ENCODE measurements around the gene B3GALT4. TPM values are rescaled to one million over a fixed set of nuclear protein-coding genes. Genes with fewer than 3 reads are reported as not detected.

Gene B3GALT4
- total and polyA plus RNA-seq, 2 of the 13 experiments (the other 11 are each of a cell fraction or from before 2014, with no cell fraction given): 0.04 to 0.27 TPM

DNA sequence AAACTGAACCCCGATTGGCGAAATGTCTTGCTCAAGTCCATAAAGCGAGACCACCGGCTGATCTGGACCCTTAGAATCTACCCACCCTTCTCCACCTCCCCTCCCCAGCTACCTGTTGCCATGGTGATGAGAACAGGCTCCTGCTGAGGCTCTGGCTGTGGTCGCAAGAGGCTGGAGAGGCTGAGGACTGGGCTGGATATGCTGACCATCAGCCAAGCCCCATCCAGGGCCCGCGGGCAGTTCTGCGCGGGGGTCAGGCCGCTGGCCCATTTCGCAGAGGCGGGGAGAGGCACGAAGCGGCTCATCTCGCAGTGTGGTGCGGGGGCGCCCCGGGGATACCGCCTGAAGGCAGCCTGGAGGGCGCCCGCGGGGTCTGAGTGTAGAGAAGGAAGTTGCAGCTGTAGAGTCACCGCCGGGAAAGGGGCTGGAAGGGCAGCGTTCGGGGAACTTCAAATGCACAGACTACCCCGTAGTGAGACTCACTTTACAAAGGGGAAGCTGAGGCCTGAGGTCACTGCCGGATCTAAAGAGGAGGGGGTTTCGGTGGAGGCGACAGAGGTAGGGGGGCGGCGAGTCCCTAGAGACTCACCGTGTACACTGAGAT lies 36.3 kb downstream of the B3GALT4 start (continued):
- TF ChIP-seq ZNF501 (CRISPR knock-in tag; IDR thresholded peaks at IDR 0.05) (peak; percentile 35), ZNF547 (CRISPR knock-in tag; IDR thresholded peaks at IDR 0.05) (0 out of 2 replicates have a peak, but pooled peaks have one; percentile 71)

DNA sequence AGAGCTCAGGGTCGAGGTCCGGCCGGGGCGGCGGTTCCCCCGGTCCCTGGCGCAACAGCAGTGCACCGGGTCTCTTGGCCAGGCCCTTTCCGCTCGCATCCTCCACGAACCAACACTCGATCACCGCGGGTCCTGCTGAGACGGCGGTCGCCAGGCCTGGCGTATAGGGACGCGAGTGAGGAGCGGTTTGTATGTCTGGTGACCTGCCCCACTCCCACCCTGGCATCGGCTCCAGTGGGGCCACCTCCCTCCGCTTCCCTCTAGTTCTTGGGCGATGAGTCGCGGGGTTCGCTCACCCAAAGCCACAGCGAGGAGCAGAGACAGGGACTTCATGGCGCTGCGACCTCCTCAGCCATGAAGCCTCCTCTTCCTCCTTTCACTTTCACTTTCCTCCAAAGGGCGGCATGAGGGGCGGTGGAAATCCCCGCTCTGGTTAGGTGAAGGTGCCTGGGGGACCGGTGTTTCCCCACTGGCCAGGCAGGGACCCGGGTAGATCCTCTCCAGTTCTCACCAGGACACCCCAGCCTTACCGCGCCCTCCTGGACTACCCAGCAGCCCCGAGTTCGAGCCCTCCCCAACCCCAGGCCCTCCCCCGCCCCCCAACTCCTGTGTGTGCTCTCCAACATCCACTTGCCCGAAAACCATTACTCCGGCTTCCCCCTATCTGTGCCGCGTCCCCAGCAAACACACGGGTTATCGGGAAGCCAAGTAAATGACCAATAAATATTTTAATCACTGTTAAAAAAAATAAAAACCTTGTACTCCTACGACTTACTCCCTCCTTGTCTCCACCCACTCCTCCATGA lies 37.0 kb downstream of the B3GALT4 start, which contains the start of gene TAPBP:
Gene TAPBP, minus strand, starts transcription at position 370 of the 806 bp plus-strand sequence. Its CDS starts 37 bp downstream, at position 333.
- Histone ChIP-seq H3K4me2 (ENCODE audit: low read depth, low read length) (peak within 1 kb of the TSS; percentile 94), H3K27ac (ENCODE audit: extremely low read length, insufficient read depth, low read length) (peak within 1 kb of the TSS; percentile 83), H3K27me3 (ENCODE audit: control insufficient read depth in 1 of 2, insufficient read depth in 2 of 2, low read length in 2 of 2) (no peaks in the 10 kb centered on the region; a peak in 1 of 5 replicates), H3K9ac (ENCODE audit: insufficient read depth, low read depth, low read length) (peak within 1 kb of the TSS; percentile 92), H3K9me3 (ENCODE audit: low read length) (no peaks in the 10 kb centered on the region), H3K4me3 (replicated peaks in 1 of 3; ENCODE audit: insufficient read depth in 1 of 3, low read depth in 2 of 3, low read length in 3 of 3) (peak within 1 kb of the TSS; percentile 92 to 98 (median 98)), H3K36me3 (replicated peaks in 1 of 2; ENCODE audit: control insufficient read depth in 1 of 2, insufficient read depth in 2 of 2, low read length in 2 of 2) (peaks cover under 1 to 7% of the 10 kb centered on the region in 2 experiments), H3K79me2 (ENCODE audit: insufficient read depth, low read length) (peaks cover 20% of the 10 kb centered on the region), H4K20me1 (ENCODE audit: insufficient read depth, low read length) (peaks cover 3% of the 10 kb centered on the region; the same call in 1 of the 2 replicates), H2AFZ (ENCODE audit: low read length) (peak within 1 kb of the TSS; percentile 38), H3K4me1 (ENCODE audit: insufficient read depth, low read length) (peaks cover 32% of the 10 kb centered on the region)
- in situ Hi-C loops (cut with HindIII; ENCODE audit: extremely low pct_ligation_motif_present, low pct_unique_long_range_greater_than_20kb): no loop called here
- ChIA-PET CTCF (ENCODE audit: low intra/inter-chr PET ratio, low total read pairs) (no interaction called here), POLR2A (interaction anchor here (0.8 to 2.7 kb wide), 9 partner anchors 12 to 342 kb away, joined by 3 to 40 read pairs (median 10); partner anchors contain the start of genes CUTA, PFDN6, PHF1 and RGL2)
- ATAC-seq (peak; percentile 33), DNase-seq (ENCODE audit: low spot score) (peak; percentile 55), FAIRE-seq (no peak)
- BruUV-seq (replicated peaks): TSS peak; percentile 49
- WGBS (ENCODE audit: low lambda C conversion rate): under 1% methylated on average over 45 of the region's 47 CpGs
- intact Hi-C loops (cut with micrococcal nuclease; ENCODE audit: unreplicated experiment): loop anchor here (5.0 kb wide), 1 partner anchor 42 kb away; the partner anchor contains the start of genes RPS18 and VPS52
- TF ChIP-seq MEIS2 (CRISPR knock-in tag; IDR thresholded peaks at IDR 0.05): peak; percentile 54; the same call in 1 of the 2 replicates
- TF ChIP-seq GATAD1 (CRISPR knock-in tag; IDR thresholded peaks at IDR 0.05): peak; percentile 37; the same call in 1 of the 2 replicates
- TF ChIP-seq PRDM4 (CRISPR knock-in tag; IDR thresholded peaks at IDR 0.05; ENCODE audit: borderline replicate concordance): no peak
- no peak; the same call in 1 of the 2 replicates for TF ChIP-seq ZNF460 (CRISPR knock-in tag; IDR thresholded peaks at IDR 0.05; ENCODE audit: borderline replicate concordance)
- TF ChIP-seq POGZ (CRISPR knock-in tag; IDR thresholded peaks at IDR 0.05): no peak
- no peak for TF ChIP-seq NFIB (CRISPR knock-in tag; IDR thresholded peaks at IDR 0.05; ENCODE audit: borderline replicate concordance)
- TF ChIP-seq, protein P1, sequence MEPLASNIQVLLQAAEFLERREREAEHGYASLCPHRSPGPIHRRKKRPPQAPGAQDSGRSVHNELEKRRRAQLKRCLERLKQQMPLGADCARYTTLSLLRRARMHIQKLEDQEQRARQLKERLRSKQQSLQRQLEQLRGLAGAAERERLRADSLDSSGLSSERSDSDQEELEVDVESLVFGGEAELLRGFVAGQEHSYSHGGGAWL (CRISPR knock-in tag; IDR thresholded peaks at IDR 0.05): no peak; the same call in 1 of the 2 replicates
- peak; percentile 40 for TF ChIP-seq IKZF4 (CRISPR knock-in tag; IDR thresholded peaks at IDR 0.05; ENCODE audit: borderline replicate concordance, low read depth, not compliant biosample characterization)
- no peak for TF ChIP-seq ZSCAN30 (CRISPR knock-in tag; IDR thresholded peaks at IDR 0.05)
- no peak for TF ChIP-seq ZNF281 (CRISPR knock-in tag; IDR thresholded peaks at IDR 0.05; ENCODE audit: borderline replicate concordance)
- no peak for TF ChIP-seq SSRP1 (CRISPR knock-in tag; IDR thresholded peaks at IDR 0.05)
- TF ChIP-seq ZNF256 (CRISPR knock-in tag; conservative IDR thresholded peaks at IDR 0.05): peak; percentile 78; the same call in 1 of the 2 replicates
- TF ChIP-seq SALL1 (CRISPR knock-in tag; IDR thresholded peaks at IDR 0.05): peak; percentile 80
